ENCODE data around the gene RHBDD2.
A peak's percentile ranks its signal among the peaks of the same experiment; 100 is the strongest.

Gene RHBDD2

DNA sequence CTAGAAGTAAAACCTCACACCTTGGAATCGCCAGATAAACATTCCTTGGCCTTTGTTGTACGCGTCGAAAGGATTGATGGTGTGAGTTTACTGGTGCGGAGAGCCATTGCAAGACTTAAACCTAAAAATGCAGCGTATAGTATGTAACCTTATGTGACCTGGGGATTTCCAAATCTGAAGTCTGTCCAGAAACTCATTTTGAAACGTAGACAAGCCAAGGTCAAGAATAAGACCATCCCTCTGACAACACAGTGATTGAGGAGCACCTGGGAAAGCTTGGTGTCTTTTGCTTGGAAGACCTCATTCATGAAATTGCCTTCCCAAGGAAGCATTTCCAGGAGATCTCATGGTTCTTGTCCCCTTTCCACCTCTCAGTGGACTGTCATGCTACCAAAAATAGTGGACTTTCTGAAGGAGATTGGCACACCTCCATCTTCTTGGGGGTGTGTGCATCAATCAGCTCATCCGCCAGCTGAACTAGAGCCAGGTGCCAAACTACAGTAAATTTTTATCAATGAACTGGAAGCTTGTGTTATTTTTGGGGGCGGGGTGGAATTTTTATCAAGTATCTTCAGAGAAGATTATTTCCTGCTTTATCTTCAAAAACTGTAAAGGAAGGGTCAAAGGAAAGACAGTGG, 44.3 kb downstream of the RHBDD2 start:
- no peak for DNase-seq

DNA sequence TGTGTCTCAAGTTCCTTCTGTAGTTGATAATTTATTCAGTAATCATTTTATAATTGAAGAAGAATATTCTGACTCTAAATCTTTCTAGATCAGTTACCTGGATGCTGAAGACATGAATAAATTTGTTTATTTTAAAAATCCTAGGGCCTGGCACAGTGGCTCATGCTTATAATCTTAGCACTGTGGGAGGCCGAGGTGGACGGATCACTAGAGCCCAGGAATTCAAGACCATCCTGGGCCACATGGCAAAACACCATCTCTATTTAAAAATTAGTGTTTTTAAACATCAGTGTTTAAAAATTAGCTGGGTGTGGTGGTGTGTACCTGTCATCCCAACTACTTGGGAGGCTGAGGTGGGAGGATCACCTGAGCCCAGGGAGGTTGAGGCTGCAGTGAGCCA, 45.4 kb downstream of the RHBDD2 start:
- no peak for DNase-seq

DNA sequence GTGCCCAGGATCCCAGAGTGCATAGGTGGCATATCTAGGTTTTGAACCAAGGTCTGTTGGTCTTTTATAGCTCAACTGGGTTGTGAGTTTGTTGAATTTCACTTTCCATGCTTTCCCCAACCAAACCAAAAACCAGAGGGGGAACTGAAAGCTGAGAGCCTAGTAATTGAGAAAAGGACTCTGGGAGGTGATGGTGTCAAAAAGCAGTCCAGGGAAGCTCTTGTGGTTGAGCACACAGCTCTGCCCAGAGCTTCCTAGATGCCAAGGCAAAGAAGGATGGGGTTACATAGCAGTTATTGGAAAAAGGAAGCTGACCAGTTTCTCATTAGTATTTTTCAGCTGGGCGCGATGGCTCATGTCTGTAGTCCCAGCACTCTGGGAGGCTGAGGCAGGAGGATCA, 46.1 kb downstream of the RHBDD2 start:
- DNase-seq: no peak

DNA sequence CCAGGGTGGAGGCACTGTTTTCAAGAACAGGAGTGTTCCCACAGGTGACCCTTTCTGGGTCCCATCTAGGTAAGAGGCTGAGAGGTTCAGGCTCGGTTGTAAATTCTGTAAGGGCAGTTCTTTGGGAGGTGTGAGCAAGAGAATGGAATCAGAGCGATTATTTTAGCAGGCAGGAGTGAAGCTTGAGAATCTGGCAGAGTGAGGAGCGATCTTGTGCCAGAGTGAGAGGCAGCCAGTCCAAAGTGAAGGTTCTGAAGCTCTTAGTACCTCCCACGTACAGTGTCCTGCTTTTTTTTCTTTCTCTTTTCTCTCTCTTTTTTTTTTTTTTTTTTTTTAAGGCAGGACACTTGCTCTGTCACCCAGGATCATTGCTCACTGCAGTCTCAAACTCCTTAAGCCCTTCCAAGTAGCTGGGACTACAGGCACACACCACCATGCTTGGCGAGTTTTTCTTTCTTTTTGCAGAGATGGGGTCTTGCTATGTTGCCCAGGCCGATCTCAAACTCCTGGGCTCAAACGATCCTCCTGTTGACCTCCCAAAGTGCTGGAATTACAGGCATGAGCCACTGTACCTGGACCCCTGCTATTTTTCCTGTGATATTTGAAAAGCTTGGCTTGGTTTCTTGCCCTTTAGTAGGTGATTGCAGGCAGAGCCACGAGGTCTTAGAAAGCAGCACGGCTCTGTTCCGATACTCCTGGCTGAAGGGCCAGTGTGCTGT, 47.0 kb downstream of the RHBDD2 start:
- DNase-seq: no peak

DNA sequence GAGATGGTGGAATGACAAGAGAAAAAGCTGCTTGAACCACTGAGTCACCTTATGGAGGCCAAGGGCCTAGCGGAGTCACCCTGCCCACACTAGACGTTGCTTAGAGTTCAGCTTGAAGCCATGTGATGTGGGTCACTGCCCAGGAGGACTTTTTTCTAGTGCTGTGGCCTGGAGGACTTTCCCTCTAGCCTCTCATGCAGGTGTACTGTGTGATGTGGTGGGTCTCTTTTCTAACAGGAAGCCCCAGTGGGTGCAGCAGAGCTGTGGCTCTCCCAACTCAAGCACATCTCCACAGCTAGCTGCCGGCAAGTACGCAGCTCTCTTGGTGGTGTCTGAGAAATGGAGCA, 49.7 kb downstream of the RHBDD2 start:
- no peak for DNase-seq

DNA sequence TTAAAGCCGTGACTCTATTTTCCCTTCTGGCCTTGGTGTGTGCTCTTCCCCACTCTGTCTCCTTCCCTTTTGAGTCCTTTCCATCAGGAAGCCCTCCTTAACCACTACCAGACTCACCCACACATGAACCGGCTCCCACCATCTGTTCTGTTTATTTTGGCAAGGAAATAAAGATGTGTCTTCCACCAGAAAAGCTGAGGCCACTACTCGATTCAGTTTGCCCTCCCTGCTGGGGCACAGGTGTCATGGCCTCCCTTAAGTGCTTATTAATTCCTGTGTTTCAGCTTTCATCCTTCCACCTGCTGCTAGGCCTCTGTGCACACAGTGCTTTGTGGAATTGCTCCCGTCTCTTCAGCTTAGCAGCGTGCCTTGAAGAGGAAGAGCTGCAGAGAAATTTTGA, 52.8 kb downstream of the RHBDD2 start:
- no peak for DNase-seq

DNA sequence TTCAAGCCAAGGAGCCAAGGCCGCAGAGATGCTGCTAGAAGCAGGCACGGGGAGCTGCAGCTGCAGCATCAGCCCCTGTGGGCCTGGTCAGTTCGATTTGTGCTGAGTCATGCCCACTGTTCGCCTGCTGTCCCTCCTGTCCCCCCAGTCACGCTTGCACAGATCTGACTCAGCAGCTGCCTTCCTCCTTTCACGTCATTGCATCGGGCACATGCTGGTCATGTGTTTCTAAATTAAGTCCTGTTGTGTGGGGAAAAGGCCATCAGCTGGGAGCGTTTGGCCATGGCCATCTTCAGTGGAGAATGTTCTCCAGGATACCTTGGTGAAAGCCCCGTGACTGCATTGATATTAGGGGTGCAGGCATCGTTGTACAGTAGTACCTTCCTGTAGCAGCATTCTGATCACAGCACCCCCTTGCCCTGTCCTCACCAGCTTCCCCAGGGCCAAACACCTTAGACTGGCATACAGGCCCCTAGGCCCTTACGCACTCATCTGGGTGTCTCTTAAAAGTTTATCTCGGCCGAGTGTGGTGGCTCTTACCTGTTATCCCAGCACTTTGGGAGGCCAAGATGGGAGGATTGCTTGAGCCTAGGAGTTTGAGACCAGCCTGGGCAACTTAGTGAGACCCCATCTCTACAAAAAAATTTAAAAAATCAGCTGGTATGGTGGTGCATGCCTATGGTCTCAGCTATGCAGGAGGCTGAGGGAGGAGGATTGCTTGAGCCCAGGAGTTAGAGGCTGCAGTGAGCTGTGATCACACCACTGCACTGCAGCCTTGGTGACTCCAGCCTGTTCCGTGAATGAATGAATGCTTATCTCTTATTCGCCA, 59.3 kb downstream of the RHBDD2 start:
- DNase-seq: peak; percentile 88
